GM21390 (cell line): ENCODE results near the gene SLC25A21.
"Not testable (repeated sequence)": the region's sequence is repeated elsewhere in the genome, so short reads cannot be mapped to it uniquely, and the experiment has no call there.

Experiments
- ATAC-seq: cut with Tn5 transposase; IDR thresholded peaks from one replicate; pipeline ENCODE4 v1.9.1; 2021; ENCODE audit not compliant: unreplicated experiment

SLC25A21 gene

GRCh38 chr14:36896300-36896699, 276.1 kb downstream of the SLC25A21 start:
- not testable (repeated sequence) for ATAC-seq

DNA sequence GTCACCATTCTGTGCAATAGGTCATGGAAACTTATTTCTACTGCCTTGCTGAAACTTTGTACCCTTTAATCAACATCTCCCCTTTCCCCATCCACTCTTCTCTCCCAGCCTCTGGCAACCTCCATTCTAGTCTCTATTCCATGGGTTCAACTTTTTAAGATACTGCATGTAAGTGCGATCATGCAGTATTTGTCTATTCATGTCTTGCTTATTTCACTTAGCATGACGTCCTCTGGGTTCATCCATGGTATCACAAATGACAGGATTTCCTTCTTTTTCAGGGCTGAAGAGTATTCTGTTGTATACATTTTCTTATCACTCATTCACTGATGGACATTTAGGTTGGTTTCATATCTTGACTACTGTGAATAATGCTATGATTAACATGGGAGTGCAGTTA, 288.4 kb downstream of the SLC25A21 start:
- no peak for ATAC-seq

DNA sequence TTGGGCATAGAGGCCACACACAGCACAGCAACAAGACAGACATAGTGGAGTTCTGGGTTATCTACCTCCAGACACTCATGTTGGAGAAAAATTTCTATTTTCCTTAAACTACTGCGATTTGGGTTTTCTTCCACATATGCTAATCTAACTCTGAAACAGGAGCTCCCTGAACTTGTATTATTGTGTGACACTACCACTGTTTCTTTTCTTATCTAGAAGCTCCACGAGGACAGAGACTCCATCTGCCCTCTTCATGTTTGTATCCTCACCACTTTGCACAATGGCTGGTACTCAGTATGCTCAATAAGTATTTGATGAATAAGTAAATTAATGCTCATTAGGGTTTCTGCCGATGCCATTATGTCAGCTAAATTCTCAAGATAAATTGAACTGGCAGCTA, 292.1 kb downstream of the SLC25A21 start:
- no peak for ATAC-seq

- ATAC-seq: no peak
Observed at GRCh38 chr14:36879558-36879957, 292.8 kb downstream of the SLC25A21 start.

GRCh38 chr14:36874396-36875138, 297.8 kb downstream of the SLC25A21 start:
- ATAC-seq: no peak

DNA sequence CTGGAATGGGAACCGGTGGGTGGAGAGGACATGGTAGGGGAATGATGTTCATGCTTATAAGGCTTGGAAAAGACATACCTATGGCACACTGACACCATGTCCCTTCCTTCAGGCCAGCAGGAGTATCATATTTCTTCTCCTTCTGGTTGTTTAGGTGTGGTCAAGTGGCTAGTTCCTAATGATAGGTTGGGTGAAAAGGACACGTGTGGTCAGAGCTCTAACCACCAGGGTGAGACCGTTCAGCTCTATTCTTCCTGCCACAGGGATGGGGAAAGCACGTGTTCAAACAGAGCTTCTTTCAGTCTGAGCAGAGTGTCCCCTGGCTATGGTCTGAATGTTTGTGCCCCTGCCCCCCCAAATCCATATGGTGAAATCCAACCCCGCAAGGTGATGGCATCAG, 301.6 kb downstream of the SLC25A21 start:
- ATAC-seq: no peak

DNA sequence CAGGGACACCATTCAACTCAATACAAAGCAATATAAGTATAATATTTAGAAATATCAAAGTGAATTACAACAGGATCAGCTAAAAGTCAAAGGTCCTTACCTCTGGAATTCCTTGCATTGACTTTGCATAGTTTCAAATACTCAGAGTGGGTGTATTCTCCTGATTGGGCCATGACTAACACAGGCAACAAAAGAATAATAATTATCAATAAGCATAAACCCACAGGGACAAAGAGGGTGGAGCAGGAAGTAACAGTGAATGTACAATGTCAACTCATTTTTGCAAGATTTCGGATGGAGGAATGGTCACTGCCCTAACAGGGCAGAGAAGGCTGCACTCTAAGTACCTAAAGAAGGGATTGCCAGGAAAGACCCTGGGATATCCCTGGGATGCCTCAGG, 303.3 kb downstream of the SLC25A21 start:
- no peak for ATAC-seq

- peak; percentile 84 for ATAC-seq
Observed at GRCh38 chr14:36866867-36867266, 305.5 kb downstream of the SLC25A21 start.

DNA sequence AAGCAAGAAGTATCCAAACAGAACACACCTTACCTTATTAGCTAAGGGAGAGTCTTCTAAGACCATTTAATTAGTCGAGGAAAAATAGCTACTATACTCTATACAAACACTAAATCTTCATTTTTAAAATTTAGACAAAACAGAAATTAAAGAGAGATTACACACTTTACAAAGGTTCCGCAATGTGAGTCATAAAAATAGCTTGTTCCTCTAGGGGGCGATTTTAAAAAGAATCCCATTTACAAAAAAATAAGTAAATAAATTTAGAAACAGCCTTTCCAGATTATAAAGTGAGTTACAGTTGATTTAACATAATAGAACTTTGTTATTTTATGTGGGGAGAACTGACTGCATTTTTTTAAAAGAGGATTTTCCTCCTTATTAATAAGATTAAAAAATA, 309.1 kb downstream of the SLC25A21 start:
- no peak for ATAC-seq

DNA sequence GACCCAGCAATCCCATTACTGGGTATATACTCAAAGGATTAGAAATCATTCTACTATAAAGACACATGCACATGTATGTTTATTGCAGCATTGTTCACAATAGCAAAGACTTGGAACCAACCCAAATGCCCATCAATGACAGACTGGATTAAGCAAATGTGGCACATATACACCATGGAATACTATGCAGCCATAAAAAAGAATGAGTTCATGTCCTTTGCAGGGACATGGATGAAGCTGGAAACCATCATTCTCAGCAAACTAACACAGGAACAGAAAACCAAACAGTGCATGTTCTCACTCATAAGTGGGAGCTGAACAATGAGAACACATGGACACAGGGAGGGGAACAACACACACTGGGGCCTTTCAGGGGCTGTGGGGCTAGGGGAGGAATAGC, 310.2 kb downstream of the SLC25A21 start:
- ATAC-seq: not testable (repeated sequence)

DNA sequence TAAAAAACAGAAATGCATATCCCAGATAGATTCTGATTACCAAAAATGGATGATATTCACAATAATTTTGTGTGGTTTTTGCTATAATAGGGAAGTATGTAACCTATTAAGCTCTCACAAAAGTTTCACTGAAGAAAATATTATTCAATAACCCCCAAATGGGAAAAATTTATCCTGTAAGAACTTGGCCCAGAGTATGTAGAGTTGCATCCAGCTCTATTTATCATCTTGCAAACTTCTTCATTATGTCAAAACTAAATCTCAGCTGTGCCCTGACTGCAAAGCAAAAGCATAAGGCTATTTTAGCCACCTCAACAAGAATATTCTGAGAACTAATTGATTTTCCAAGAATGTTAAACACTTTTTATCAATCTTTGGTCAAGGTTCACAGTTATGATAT, 311.6 kb downstream of the SLC25A21 start:
- ATAC-seq: no peak

DNA sequence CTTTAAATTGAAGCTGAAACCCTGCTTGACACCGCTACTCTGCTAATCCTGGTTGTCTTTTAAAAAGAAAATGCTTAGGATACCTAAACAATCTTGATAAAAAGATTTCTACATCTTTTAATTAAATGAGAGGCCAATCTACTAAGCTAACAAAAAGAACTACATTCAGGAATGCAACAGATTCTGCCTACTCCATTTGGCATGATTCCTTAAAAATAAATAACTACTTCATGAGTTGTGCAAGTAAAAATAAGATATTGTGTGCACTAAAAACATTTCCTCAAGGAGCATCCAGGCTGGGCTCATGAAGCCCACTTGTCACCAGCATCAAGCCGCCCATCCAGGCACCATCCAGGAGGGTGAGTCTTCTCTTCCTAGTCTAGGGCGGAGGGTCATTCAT, 313.3 kb downstream of the SLC25A21 start:
- no peak for ATAC-seq

DNA sequence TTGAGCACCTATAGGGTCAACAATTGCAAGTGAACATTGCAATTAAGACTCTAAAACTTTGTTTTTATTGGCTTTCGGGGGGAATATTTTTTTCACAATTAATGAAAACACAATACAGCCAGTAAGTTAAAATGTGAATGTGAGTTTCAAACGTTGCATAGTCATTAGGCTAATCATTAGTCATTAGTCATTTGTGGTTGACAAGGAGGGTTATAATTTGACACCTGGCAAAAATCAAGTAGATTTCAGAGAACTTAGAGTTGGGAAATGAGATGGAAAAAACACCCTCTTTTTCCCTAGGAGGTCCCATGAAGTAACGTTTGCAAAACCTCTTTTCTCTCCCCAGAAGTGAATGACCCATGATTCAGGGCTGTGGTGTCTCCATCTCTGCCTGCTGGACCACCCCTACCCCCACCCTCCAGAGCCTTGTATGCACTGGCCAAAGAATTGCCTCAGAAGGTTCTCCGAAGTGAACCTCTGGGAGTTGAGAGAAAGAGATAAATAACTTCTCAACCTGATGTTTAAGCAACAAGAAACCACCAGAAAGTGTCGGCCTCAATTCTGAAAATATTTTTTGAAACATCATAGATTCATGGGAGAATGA, 314.5 kb downstream of the SLC25A21 start:
- ATAC-seq: no peak

GRCh38 chr14:36857136-36857535, 315.3 kb downstream of the SLC25A21 start:
- ATAC-seq: no peak

DNA sequence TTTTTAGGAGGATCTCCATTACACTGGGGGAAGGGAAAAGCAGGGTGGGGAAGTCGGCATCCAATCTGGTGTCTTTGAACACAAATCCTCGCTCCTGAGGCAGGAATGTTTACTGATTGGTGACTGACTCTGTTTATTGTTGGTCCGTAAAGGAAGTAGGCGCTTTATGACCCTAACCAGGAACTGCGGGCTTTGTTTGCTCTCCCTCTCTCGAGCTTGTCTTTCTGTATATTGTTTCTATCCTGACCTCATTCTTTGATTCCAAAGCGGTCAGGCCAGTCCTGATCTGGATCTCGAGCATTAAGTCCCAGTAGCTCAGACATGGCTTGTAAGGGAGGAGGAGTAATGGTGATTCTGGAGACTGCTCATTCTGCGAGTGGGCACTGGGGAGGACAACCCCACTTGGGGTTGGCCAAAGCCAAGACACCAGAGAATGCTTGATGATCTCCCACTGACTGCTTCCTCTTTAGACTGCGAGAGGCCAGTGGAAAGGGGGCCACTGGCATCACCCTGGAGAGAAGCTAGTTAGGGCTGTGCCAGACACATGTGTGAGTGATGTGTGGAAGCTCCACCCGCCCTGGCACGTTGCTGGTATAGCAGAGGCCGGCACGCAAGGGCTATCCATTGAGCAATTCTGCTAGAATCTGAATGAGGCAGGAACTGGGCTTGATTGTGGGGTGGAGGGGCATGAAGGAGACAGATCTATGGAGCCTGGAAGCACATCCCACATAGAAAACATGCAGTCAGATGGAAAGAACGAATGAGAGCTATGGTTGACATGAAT, 316.1 kb downstream of the SLC25A21 start:
- no peak for ATAC-seq

DNA sequence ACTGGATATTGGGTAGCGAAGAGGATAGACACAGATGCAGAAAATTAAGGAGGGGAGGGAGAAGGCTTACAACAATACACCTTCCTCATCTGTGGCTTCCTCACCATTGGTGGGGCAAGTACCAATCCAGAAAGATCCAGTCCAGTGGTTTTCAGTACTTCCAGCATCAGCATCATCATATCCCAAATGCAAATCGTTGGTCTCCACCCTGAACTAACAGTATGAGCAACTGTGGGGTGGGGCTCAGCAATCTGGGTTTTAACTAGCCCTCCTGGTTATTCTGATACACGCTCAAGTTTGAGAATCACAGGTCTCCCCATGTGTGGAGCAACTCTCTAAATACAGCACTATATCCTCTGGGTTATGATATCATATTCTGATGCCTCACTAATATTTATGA, 317.0 kb downstream of the SLC25A21 start:
- ATAC-seq: no peak

DNA sequence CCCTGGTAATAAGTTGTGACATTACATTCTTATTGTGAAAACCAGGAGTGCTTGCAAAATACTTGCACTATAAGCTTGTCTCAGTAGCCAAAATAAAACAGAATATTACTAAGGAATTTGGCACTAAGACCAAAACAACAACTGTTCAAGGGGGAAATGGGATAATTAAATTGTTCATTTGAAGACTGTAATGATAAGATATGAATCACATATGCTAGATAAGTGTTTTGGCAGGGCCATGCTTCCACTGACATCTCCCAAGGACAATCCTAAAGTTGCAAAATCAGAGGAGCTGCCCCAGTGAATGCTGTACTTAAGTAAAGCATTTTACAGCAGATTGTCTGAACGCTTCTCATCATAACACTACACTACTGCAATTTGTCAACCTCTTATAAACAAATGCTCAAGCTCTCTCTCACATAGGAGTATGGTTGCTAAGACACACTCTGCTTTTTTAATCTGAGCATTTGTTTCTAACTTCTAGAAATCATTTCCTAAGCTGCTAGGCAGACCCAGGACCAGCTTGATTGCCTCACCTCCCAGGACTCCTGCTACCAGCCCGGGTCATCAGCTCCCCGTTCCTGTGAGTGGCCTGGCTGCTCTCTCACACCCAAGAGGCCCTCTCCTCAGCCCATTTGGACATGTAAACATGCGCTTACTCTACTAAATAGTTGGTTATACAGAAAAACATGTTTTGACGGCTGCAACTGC, 319.3 kb downstream of the SLC25A21 start:
- ATAC-seq: no peak

DNA sequence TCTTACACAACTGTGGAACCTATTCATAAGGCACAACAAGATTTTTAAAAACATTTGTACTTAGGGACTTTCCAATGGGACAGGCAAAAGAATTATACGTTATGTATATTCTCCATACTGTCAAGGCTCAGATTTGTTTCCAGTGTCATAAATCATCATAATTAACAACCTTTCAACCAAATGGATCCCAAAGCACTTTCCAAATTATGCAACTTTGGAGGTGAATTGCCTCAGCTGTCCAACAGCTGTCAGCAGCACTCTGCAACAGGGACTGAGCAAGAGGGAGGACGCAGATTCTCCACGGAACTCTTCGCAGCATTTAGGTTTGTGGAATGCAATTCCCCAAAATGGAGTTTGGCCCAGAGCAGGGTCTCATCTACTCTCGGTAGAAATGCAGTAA, 324.2 kb downstream of the SLC25A21 start:
- no peak for ATAC-seq

DNA sequence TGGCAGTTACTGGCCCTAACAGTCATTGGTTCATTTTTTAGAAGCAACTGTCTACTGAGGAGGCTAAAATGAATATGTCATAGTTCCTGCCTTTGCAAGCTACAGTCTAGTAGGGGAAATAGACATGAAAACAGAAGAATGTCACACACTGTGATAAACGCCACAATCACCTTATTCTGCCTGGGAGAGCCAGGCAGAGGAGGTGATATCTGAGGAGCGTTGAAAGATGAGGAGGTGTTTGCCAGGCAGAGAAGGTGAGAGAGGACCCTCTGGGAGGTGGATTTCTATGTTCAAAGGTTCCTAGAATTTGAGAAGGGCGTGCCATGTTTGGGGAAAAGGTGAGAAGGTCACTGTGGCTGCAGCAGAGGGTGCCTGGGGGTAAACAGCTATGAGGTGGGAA, 325.0 kb downstream of the SLC25A21 start:
- ATAC-seq: no peak

DNA sequence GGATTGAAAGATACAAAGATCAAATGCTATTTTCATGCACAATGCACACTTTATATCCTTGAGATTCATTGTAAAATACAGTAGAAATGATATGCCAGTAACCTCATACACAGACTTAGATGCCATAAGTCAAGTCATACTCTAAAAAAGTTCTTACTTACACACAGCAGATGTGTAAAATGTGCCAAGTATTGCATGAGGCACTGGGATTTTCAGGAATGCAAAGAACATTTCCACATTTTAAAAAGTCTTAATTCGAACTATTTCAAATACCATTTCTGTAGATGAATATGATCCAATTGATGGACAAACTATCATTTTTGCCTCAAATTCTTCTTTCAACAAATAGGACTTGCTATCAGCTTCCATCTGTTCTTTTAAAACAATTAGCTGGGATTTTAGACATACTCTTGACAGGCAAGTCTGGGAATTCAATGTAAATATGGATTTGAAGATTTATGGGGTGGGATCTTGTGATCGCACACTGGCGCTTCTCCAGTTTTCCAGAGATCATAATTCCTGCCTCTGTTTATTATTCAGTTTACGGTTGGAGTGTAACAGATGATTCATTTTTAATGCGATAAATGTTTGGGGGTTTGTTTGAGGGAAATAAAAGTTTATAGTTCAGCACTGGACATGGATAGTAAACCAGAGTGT, 326.9 kb downstream of the SLC25A21 start:
- ATAC-seq: no peak
